Lower lobe of right lung (tissue), 2 donors: ENCODE measurements around the gene AHCTF1. TPM values are rescaled to one million over a fixed set of nuclear protein-coding genes. Genes with fewer than 3 reads are reported as not detected.
"Not testable (repeated sequence)": the region's sequence is repeated elsewhere in the genome, so short reads cannot be mapped to it uniquely, and the experiment has no call there.

Experiments used
- ATAC-seq, 2 donors: fragments of 200-7000 bp; cut with Tn5 transposase; one replicate each; pipeline ENCODE4 v1.9.1; 2020 to 2022; ENCODE audit warnings: mild to moderate bottlenecking in 2 of 2, moderate library complexity in 2 of 2
- DNase-seq: peaks from one replicate; pipeline ENCODE4 v3.0.0-alpha.2; 2020
- H3K27ac ChIP-seq: fragments of 200-600 bp; one replicate; pipeline ENCODE4 v1.8.0; 2022
- H3K27me3 ChIP-seq: fragments of 200-600 bp; one replicate; pipeline ENCODE4 v1.8.0; 2022; ENCODE audit warnings: low read depth
- H3K36me3 ChIP-seq: fragments of 200-600 bp; one replicate; pipeline ENCODE4 v1.8.0; 2022; ENCODE audit warnings: mild to moderate bottlenecking
- H3K4me1 ChIP-seq: fragments of 200-600 bp; one replicate; pipeline ENCODE4 v1.8.0; 2022
- H3K4me3 ChIP-seq: fragments of 200-600 bp; one replicate; pipeline ENCODE4 v1.8.0; 2022; ENCODE audit warnings: mild to moderate bottlenecking
- H3K9me3 ChIP-seq: fragments of 200-600 bp; one replicate; pipeline ENCODE4 v1.8.0; 2022
- CTCF ChIP-seq: fragments of 200-600 bp; IDR thresholded peaks from one replicate; pipeline ENCODE4 v1.8.0; 2022; ENCODE audit warnings: antibody characterized with exemption, mild to moderate bottlenecking
- intact Hi-C: fragments of 100-400 bp; cut with DNase I; formaldehyde crosslinking; loops from one replicate; pipeline ENCODE4 v1.11.0; 2022
- total RNA-seq: library from RNA; stranded (reverse); fragmentation: NEBNext Ultra II Directional; extraction: Animal tissue kit (Norgen Biotek cat#: 25700); gene quantifications from one replicate; pipeline ENCODE4 v1.2.1, GENCODE V29; 2021
- donor health status: DM: no; HTN: yes; CAD: no; lungs with severe emphysema.

The AHCTF1 gene
- total RNA-seq, 1 donor from 2014 or later, result 36.0 TPM

DNA sequence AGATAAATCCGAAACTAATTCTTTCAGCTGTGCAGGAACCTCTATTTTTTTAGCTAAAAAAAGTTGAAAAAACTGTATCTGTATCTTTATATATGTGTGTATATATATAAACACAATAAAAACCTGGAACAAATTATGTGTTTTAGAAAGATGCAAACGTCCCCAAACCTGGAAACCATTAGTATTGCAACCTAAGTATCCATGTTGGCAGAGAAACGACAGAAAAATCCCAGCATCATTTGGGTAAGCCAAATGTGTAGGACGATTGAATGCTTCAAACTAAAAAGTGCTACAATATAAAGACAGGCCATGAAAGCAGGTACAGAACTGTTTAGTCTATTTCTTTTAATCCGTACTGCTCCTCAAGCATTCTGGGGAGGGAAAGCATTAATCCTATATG is 87.9 kb downstream of the AHCTF1 start:
- Histone ChIP-seq H3K4me3 (no peak overlapping the region), H3K27ac (no peak overlapping the region), H3K27me3 (no peaks in the 10 kb centered on the region), H3K36me3 (peaks cover 85% of the 10 kb centered on the region), H3K9me3 (no peaks in the 10 kb centered on the region), H3K4me1 (no peaks in the 10 kb centered on the region)
- DNase-seq, result no peak
- no peak for ATAC-seq
- TF ChIP-seq CTCF, result no peak
- intact Hi-C loops, result no loop called here

GRCh38 chr1:246840761-246841160 is 91.0 kb downstream of the AHCTF1 start:
- intact Hi-C loops, result not testable (repeated sequence)

GRCh38 chr1:246838118-246838456 is 93.7 kb downstream of the AHCTF1 start:
- intact Hi-C loops, result no loop called here
- no peaks in the 10 kb centered on the region for H3K9me3 ChIP-seq
- H3K27ac ChIP-seq, result no peak overlapping the region
- TF ChIP-seq CTCF, result no peak
- no peak overlapping the region for H3K4me3 ChIP-seq
- H3K36me3 ChIP-seq, result peaks cover 33% of the 10 kb centered on the region
- ATAC-seq, result no peak
- no peak for DNase-seq
- no peaks in the 10 kb centered on the region for H3K4me1 ChIP-seq
- H3K27me3 ChIP-seq, result no peaks in the 10 kb centered on the region

More at GRCh38 chr1:246840761-246841160, 91.0 kb downstream of the AHCTF1 start:
- peaks cover 55% of the 10 kb centered on the region for H3K36me3 ChIP-seq
- not testable (repeated sequence) for DNase-seq, H3K4me3 ChIP-seq, H3K27me3 ChIP-seq, H3K27ac ChIP-seq, H3K9me3 ChIP-seq, H3K4me1 ChIP-seq, ATAC-seq

DNA sequence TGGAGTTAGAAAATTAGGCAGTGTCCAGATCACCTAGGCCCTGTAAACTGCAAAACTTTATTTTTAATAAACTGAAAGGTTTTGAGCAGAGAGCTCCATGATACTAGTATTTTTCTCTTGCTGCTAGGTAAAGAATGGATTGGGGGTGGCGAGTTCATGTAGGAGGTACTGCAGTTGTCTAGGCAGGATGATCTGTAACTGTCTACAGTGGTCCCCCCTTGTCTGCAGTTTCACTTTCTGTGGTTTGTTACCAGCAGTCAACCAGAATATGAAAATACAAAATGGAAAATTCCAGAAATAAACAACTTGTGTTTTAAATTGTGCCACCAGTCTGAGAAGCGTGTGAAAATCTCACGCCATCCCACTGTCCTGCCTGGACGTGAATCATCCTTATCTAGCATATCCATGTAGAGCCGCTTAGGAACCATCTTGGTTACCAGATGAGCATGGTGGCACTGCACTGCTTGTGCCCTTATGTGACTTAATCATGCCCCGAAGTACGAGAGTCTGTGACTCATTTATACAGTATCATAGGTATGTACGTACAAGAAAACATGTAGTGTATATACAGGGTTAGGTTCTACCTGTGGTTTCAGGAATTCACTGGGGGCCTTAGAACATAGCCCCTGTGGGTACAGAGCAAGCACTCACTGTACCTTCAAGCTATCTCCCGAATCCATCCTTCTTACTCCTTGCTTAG is 94.2 kb downstream of the AHCTF1 start:
- Histone ChIP-seq H3K9me3 (no peaks in the 10 kb centered on the region), H3K27me3 (no peaks in the 10 kb centered on the region), H3K27ac (no peak overlapping the region), H3K4me1 (no peaks in the 10 kb centered on the region), H3K36me3 (peaks cover 28% of the 10 kb centered on the region), H3K4me3 (no peak overlapping the region)
- ATAC-seq (no peak), DNase-seq (no peak)
- intact Hi-C loops, result no loop called here
- no peak for TF ChIP-seq CTCF

DNA sequence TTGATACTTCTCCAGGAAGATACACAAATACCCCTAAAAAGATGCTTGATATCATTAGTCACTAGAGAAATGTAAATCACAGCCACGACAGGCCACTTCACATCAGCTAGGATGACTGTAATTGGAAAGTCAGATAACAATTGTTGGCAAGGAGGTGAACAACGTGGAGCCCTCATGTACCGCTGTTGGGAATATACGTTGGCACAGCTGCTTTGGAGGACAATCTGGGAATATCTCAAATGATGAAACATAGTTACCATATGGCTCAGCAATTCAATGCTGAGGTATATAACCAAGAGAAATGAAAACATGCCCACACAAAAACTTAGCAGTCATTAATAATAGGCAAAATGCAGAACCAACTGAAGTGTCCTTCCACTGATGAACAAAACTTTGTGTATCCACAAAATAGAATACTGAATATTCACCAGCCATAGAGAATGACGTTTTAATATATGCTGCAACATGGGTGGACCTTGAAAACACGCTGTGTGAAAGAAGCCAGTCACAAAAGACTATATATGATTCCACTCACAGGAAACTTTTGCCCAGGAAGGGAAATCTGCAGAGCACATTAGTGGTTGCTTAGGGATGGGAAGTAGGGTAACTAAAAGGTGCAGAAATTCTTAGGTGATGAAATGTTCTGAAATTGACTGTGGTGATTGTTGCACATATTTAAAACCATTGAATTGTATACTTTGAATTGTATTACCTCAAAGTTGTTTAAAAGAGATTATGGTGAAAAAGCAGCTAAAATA is 95.4 kb downstream of the AHCTF1 start:
- DNase-seq (no peak), ATAC-seq (no peak)
- TF ChIP-seq CTCF, result no peak
- Histone ChIP-seq H3K36me3 (peaks cover 17% of the 10 kb centered on the region), H3K9me3 (no peaks in the 10 kb centered on the region), H3K4me3 (no peak overlapping the region), H3K27me3 (no peaks in the 10 kb centered on the region), H3K27ac (no peak overlapping the region), H3K4me1 (no peaks in the 10 kb centered on the region)
- intact Hi-C loops, result no loop called here

- no peak for ATAC-seq
- TF ChIP-seq CTCF, result no peak
- no peaks in the 10 kb centered on the region for H3K36me3 ChIP-seq
Measured at GRCh38 chr1:246831543-246831942, 100.2 kb downstream of the AHCTF1 start.

More at GRCh38 chr1:246831543-246831942, 100.2 kb downstream of the AHCTF1 start:
- no peak for DNase-seq
- H3K4me1 ChIP-seq, result no peaks in the 10 kb centered on the region
- intact Hi-C loops, result no loop called here
- no peaks in the 10 kb centered on the region for H3K27me3 ChIP-seq
- H3K27ac ChIP-seq, result no peak overlapping the region
- H3K4me3 ChIP-seq, result no peak overlapping the region
- H3K9me3 ChIP-seq, result no peaks in the 10 kb centered on the region
